Measurements from ENCODE around the gene AVEN.

Gene AVEN

GRCh38 chr15:34038871-34039789, at the start of gene AVEN:
Gene AVEN (minus strand): TSS chr15:34039204. CDS start chr15:34039046, 158 bp downstream.
- no peak for TF ChIP-seq CTCF (IDR thresholded peaks at IDR 0.05; ENCODE audit: insufficient read depth, low read depth, low read length, missing control alignments)
- peak within 1 kb of the TSS; percentile 77 for H3K4me3 ChIP-seq (ENCODE audit: low read depth, low read length)
- DNase-seq (ENCODE audit: low read depth): peak; percentile 79

- DNase-seq (ENCODE audit: low read depth): no peak
Measured at GRCh38 chr15:34085746-34086145, 46.7 kb upstream of the AVEN start.

GRCh38 chr15:34084086-34084485, 45.1 kb upstream of the AVEN start:
- DNase-seq (ENCODE audit: low read depth): no peak
- no peak for TF ChIP-seq CTCF (IDR thresholded peaks at IDR 0.05; ENCODE audit: insufficient read depth, low read depth, low read length, missing control alignments)
- no peak overlapping the region for H3K4me3 ChIP-seq (ENCODE audit: low read depth, low read length)

More at GRCh38 chr15:34085746-34086145, 46.7 kb upstream of the AVEN start:
- TF ChIP-seq CTCF (IDR thresholded peaks at IDR 0.05; ENCODE audit: insufficient read depth, low read depth, low read length, missing control alignments): no peak
- no peak overlapping the region for H3K4me3 ChIP-seq (ENCODE audit: low read depth, low read length)

GRCh38 chr15:34079904-34080303, 40.9 kb upstream of the AVEN start:
- TF ChIP-seq CTCF (IDR thresholded peaks at IDR 0.05; ENCODE audit: insufficient read depth, low read depth, low read length, missing control alignments): no peak
- H3K4me3 ChIP-seq (ENCODE audit: low read depth, low read length): no peak overlapping the region
- no peak for DNase-seq (ENCODE audit: low read depth)

- no peak for DNase-seq (ENCODE audit: low read depth)
Measured at GRCh38 chr15:34078900-34079299, 39.9 kb upstream of the AVEN start.

GRCh38 chr15:34076785-34077184, 37.8 kb upstream of the AVEN start:
- no peak for TF ChIP-seq CTCF (IDR thresholded peaks at IDR 0.05; ENCODE audit: insufficient read depth, low read depth, low read length, missing control alignments)
- DNase-seq (ENCODE audit: low read depth): no peak
- H3K4me3 ChIP-seq (ENCODE audit: low read depth, low read length): no peak overlapping the region

More at GRCh38 chr15:34078900-34079299, 39.9 kb upstream of the AVEN start:
- TF ChIP-seq CTCF (IDR thresholded peaks at IDR 0.05; ENCODE audit: insufficient read depth, low read depth, low read length, missing control alignments): no peak
- no peak overlapping the region for H3K4me3 ChIP-seq (ENCODE audit: low read depth, low read length)

All from GM12865 (cell line).